SK-N-MC (cell line): ENCODE results near the gene LTBP4.

Experiments used
- DNase-seq: peaks from one replicate; pipeline ENCODE4 v3.0.0-alpha.2; 2011; ENCODE audit warnings: low read depth, low spot score
- H3K27ac ChIP-seq: fragments of 200-600 bp; sonication (generic); 2 replicates; pipeline ENCODE4 v1.5.1; 2016; ENCODE audit warnings: mixed run types
- H3K36me3 ChIP-seq: fragments of 200-600 bp; sonication (generic); 2 replicates; pipeline ENCODE4 v1.6.1; 2017; ENCODE audit warnings: antibody characterized with exemption, low read length, mixed read lengths; ENCODE audit not compliant: insufficient read depth
- H3K4me3 ChIP-seq: fragments of 200-600 bp; sonication (generic); 2 replicates; pipeline ENCODE4 v1.5.1; 2016
- H3K9ac ChIP-seq: fragments of 200-600 bp; sonication (generic); 2 replicates; pipeline ENCODE4 v1.8.0; 2017; ENCODE audit warnings: mixed run types, mixed read lengths; ENCODE audit not compliant: insufficient read length
- H3K9me3 ChIP-seq: fragments of 200-600 bp; sonication (generic); 2 replicates; pipeline ENCODE4 v1.6.1; 2017; ENCODE audit warnings: low read depth, mild to moderate bottlenecking, antibody characterized with exemption, low read length, moderate library complexity, mixed read lengths
- EZH2 ChIP-seq: fragments of 200-600 bp; sonication (generic); IDR thresholded peaks from one replicate; pipeline ENCODE4 v1.6.1; 2017; ENCODE audit warnings: antibody characterized with exemption
- FOXP2 ChIP-seq: optimal IDR thresholded peaks from 2 replicates; pipeline ENCODE3; 2011; ENCODE audit warnings: mild to moderate bottlenecking, moderate library complexity; ENCODE audit not compliant: insufficient read depth; ENCODE audit errors: extremely low read length, control extremely low read depth
- POLR2AphosphoS5 ChIP-seq: IDR thresholded peaks from 2 replicates; pipeline ENCODE4 v1.6.1; 2012; ENCODE audit warnings: mild to moderate bottlenecking, low read depth, low read length, borderline replicate concordance

LTBP4 gene

DNA sequence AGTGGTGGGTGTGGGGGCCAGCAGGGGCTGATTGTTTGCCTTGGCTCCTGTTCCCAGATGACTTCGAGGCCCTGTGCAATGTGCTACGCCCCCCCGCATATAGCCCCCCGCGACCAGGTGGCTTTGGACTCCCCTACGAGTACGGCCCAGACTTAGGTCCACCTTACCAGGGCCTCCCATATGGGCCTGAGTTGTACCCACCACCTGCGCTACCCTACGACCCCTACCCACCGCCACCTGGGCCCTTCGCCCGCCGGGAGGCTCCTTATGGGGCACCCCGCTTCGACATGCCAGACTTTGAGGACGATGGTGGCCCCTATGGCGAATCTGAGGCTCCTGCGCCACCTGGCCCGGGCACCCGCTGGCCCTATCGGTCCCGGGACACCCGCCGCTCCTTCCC, 25.7 kb downstream of the LTBP4 start:
- no peak overlapping the region for H3K4me3 ChIP-seq
- DNase-seq: no peak
- peaks cover 26% of the 10 kb centered on the region; the same call in 1 of the 2 replicates for H3K36me3 ChIP-seq
- TF ChIP-seq EZH2 (no peak), POLR2AphosphoS5 (no peak)
- H3K27ac ChIP-seq: no peak overlapping the region
- H3K9me3 ChIP-seq: no peaks in the 10 kb centered on the region
- no peak overlapping the region for H3K9ac ChIP-seq

DNA sequence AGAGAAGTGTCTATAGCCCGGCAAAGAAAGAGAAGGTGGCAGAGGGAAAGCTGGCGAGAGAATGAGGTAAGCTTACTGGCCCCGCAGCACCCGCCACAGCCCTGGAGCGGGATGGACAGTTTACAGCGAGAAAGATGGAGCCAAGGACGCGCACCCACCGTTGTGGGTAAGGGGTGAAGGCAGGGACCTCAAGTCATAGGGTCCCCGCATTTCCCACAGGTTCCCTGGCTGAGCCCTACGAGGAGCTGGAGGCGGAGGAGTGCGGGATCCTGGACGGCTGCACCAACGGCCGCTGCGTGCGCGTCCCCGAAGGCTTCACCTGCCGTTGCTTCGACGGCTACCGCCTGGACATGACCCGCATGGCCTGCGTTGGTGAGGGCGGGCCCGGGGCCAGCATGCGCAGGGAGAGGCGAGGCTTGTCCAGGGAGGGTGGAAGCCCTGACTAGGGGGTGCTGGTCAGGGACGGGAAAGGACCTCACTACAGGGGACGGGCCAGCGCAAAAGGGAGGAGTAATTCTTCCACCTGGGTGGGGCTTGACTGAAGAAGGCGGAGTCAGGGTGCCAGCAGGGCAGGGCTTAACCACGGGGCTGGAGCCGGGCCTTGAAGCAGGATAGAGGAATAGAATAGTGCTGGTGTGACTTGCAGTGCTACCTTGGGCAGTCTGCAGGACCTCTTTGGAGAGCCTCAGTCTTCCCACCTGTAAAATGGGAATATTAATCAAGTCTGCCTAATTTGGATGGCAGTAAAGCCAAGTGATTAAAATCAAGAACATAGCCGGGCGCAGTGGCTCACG, 26.5 kb downstream of the LTBP4 start:
- Histone ChIP-seq H3K36me3 (peaks cover 22% of the 10 kb centered on the region; the same call in 1 of the 2 replicates), H3K4me3 (no peak overlapping the region), H3K27ac (no peak overlapping the region), H3K9me3 (no peaks in the 10 kb centered on the region), H3K9ac (no peak overlapping the region)
- TF ChIP-seq POLR2AphosphoS5 (no peak; the same call in 1 of the 2 replicates), EZH2 (no peak), FOXP2 (no peak)
- DNase-seq: no peak

DNA sequence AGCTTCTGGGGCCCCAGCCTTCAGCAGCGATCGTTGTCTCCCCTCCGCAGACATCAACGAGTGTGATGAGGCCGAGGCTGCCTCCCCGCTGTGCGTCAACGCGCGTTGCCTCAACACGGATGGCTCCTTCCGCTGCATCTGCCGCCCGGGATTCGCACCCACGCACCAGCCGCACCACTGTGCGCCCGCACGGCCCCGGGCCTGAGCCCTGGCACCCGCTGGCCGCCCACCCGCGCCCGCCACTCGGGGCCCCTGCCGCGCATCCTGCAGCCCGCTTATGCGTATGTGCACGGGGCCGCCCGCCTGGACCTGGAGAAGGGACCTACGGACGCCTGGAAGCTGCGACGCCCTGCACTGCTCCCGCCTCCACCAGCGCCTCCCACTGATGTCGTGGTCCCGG, 28.2 kb downstream of the LTBP4 start:
- no peak for TF ChIP-seq POLR2AphosphoS5
- no peak for TF ChIP-seq EZH2
- no peak for TF ChIP-seq FOXP2
- Histone ChIP-seq H3K4me3 (no peak overlapping the region), H3K9ac (no peak overlapping the region), H3K27ac (no peak overlapping the region), H3K36me3 (peaks cover 22% of the 10 kb centered on the region; the same call in 1 of the 2 replicates), H3K9me3 (no peaks in the 10 kb centered on the region)
- DNase-seq: no peak

DNA sequence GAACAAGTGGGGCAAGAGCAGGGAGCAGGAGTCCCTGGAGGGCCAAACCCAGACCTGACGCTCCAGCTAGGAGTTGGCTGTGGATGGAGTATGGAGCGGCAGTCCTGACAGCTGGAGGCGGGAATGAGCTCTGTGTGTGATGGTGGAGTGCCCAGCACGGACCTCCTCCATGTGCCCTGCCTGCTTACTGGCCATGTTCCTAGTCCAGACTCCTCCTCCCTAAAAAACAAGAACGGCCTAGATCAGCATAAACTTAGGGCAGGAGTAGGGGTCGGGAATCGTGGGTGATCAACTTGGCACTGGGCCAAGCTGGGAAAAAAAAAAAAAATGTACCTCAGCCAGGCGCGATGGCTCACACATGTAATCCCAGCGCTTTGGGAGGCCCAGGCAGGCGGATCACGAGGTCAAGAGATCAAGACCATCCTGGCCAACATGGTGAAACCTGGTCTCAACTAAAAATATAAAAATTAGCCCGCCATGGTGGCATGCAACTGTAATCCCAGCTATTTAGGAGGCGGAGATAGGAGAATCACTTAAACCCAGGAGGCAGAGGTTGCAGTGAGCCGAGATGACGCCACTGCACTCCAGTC, 29.5 kb downstream of the LTBP4 start:
- TF ChIP-seq POLR2AphosphoS5 (no peak), EZH2 (no peak), FOXP2 (no peak)
- no peaks in the 10 kb centered on the region for H3K9me3 ChIP-seq
- DNase-seq: no peak
- H3K36me3 ChIP-seq: peaks cover 18% of the 10 kb centered on the region; the same call in 1 of the 2 replicates
- no peak overlapping the region for H3K9ac ChIP-seq
- H3K27ac ChIP-seq: no peak overlapping the region
- no peak overlapping the region for H3K4me3 ChIP-seq

DNA sequence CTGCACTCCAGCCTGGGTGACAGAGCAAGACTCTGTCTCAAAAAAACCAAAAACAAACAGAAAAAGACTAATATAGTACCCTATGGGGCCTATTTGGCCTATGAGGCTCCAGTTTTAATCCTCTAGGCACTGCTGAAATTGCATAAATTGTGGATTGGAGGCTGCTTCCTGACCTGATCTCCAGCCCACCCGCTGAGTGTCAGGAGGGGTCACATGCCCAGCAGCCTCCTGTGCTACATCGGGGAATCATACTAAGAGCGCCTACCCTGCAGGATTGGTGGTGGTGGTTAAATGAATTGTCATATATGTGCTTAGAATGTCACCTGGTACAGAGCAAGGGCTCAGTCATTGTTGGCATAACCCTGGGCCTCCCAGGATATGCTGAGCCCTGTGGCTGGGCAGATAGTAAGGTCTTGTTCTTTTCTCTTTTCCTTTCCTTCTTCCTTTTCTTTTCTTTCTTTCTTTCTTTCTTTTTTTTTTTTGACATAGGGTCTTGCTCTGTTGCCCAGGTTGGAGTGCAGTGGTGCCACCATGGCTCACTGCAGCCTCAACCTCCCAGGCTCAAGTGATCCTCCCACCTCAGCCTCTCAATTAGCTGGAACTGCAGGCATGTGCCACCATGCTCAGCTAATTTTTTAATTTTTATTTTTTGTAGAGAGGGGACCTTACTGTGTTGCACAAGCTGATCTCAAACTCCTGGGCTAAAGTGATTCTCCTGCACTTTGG, 31.3 kb downstream of the LTBP4 start:
- no peak for TF ChIP-seq FOXP2
- TF ChIP-seq POLR2AphosphoS5: no peak
- no peak for TF ChIP-seq EZH2
- DNase-seq: no peak
- no peak overlapping the region for H3K4me3 ChIP-seq
- no peak overlapping the region for H3K9ac ChIP-seq
- H3K36me3 ChIP-seq: peaks cover 5% of the 10 kb centered on the region; the same call in 1 of the 2 replicates
- no peak overlapping the region for H3K27ac ChIP-seq
- H3K9me3 ChIP-seq: no peaks in the 10 kb centered on the region

DNA sequence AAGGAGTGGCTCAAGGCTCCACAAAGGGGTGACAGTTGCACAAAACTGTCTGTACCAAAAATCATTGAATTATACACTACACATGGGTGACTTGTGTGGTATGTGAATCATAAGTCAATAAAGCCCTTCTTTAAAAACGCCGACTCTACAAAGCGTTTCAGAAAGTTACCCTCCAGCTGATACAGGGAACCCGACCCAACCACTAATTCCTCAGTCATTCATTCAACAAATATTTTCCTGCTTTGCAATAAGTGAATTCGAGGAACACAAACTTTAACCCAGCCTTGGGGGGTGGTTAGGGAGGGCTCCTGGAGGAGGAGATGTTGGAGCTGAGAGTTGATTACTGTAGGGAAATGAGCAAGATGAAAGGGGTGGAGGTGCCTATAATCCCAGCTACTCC, 32.0 kb downstream of the LTBP4 start:
- no peak for DNase-seq
- Histone ChIP-seq H3K4me3 (no peak overlapping the region), H3K9me3 (no peaks in the 10 kb centered on the region), H3K36me3 (peaks cover 3% of the 10 kb centered on the region; the same call in 1 of the 2 replicates), H3K27ac (no peak overlapping the region), H3K9ac (peak overlapping the region; percentile 32)
- TF ChIP-seq EZH2: no peak
- TF ChIP-seq FOXP2: no peak
- no peak for TF ChIP-seq POLR2AphosphoS5

DNA sequence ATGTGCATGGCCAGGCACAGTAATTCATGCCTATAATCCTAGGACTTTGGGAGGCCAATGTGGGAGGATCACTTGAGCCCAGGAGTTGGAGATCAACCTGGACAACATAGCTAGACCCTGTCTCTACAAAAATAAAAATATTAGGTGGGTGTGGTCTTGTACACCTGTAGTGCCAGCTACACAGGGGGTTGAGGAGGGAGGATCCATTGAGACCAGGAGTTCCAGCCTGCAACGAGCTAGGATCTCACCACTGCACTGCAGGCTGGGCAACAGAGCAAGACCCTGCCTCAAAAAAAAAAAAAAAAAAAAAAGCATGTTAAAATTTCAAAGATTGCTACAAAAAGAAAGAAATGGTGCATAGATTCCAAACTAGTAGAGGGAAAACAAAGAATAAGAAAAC, 37.2 kb downstream of the LTBP4 start:
- H3K27ac ChIP-seq: no peak overlapping the region
- no peaks in the 10 kb centered on the region for H3K9me3 ChIP-seq
- no peak overlapping the region for H3K4me3 ChIP-seq
- no peaks in the 10 kb centered on the region for H3K36me3 ChIP-seq
- TF ChIP-seq POLR2AphosphoS5 (no peak), EZH2 (no peak), FOXP2 (no peak)
- no peak for DNase-seq
- H3K9ac ChIP-seq: no peak overlapping the region

DNA sequence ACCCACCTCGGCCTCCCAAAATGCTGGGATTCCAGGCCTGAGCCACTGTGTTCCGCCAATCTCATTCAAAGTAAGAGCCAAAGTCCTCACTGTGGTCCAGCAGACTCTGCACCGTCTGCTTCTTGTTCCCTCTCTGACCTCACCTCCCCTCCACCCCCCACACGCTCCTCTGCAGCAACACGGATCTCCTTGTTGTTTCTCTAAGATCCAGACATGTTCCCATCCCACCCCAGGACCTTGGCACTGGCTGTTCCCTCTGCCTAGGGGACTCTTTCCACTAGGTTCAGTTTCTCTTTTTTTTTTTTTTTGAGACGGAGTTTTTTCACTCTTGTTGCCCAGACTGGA, 38.4 kb downstream of the LTBP4 start:
- Histone ChIP-seq H3K4me3 (no peak overlapping the region), H3K36me3 (no peaks in the 10 kb centered on the region), H3K9ac (no peak overlapping the region), H3K27ac (no peak overlapping the region), H3K9me3 (no peaks in the 10 kb centered on the region)
- no peak for DNase-seq
- TF ChIP-seq EZH2 (no peak), FOXP2 (no peak), POLR2AphosphoS5 (no peak)
